MCF 10A (cell line): Measurements from ENCODE around the gene DBN1. TPM values are rescaled to one million over a fixed set of nuclear protein-coding genes. Genes with fewer than 3 reads are reported as not detected.
A peak's percentile ranks its signal among the peaks of the same experiment; 100 is the strongest.

Experiments
- BruUV-seq: library from RNA; stranded (reverse); fragments of 400-500 nt; replicated peaks from 2 replicates; lab custom pipeline; 2021; lab: Mats Ljungman, UMichigan
- CTCF ChIA-PET: fragments of 300-600 bp; sonication (Branson Sonifier 250); formaldehyde crosslinking; extraction: SDS; loops from one replicate; lab custom pipeline; 2021; ENCODE audit warnings: antibody characterized with exemption, inconsistent platforms; lab: Yijun Ruan, JAX
- POLR2A ChIA-PET: fragments of 300-600, 350-650 bp; sonication (Branson Sonifier 250); formaldehyde crosslinking; extraction: SDS; loops from one replicate; lab custom pipeline; 2020; ENCODE audit warnings: antibody characterized with exemption, inconsistent platforms; lab: Yijun Ruan, JAX
- DNase-seq: peaks from one replicate; pipeline ENCODE4 v3.0.0-alpha.2; 2018; ENCODE audit not compliant: unreplicated experiment
- H3K27ac Mint-ChIP-seq: one replicate; pipeline ENCODE4 v1.8.0; 2022; ENCODE audit warnings: mild to moderate bottlenecking, low read depth, mixed read lengths; ENCODE audit not compliant: unreplicated experiment
- H3K27me3 Mint-ChIP-seq: one replicate; pipeline ENCODE4 v1.8.0; 2022; ENCODE audit warnings: mixed read lengths; ENCODE audit not compliant: insufficient read depth, unreplicated experiment
- H3K36me3 Mint-ChIP-seq: one replicate; pipeline ENCODE4 v1.8.0; 2022; ENCODE audit warnings: mild to moderate bottlenecking, moderate library complexity, mixed read lengths; ENCODE audit not compliant: insufficient read depth, unreplicated experiment
- H3K4me1 Mint-ChIP-seq: one replicate; pipeline ENCODE4 v1.8.0; 2022; ENCODE audit warnings: mixed read lengths; ENCODE audit not compliant: insufficient read depth, unreplicated experiment
- H3K4me3 Mint-ChIP-seq: one replicate; pipeline ENCODE4 v1.8.0; 2022; ENCODE audit warnings: mild to moderate bottlenecking, moderate library complexity, mixed read lengths; ENCODE audit not compliant: unreplicated experiment
- H3K9me3 Mint-ChIP-seq: one replicate; pipeline ENCODE4 v1.8.0; 2022; ENCODE audit warnings: mixed read lengths; ENCODE audit not compliant: unreplicated experiment
- CTCF ChIP-seq: fragments of 200-600 bp; IDR thresholded peaks from one replicate; pipeline ENCODE4 v1.8.0; 2022; ENCODE audit warnings: antibody characterized with exemption, mild to moderate bottlenecking; ENCODE audit not compliant: unreplicated experiment
- intact Hi-C: fragments of 100-400 bp; cut with micrococcal nuclease; formaldehyde crosslinking; loops from 2 replicates; pipeline ENCODE4 v1.14.1; 2022
- total RNA-seq: library from RNA; stranded (reverse); gene quantifications from 2 replicates; pipeline ENCODE4 v1.2.3, GENCODE V29; 2022

The DBN1 gene
- total RNA-seq, 1 experiment from 2014 or later = 165 TPM

- TF ChIP-seq CTCF = no peak
- no peak overlapping the region for H3K27ac Mint-ChIP-seq
- ChIA-PET CTCF (interaction anchor here (0.7 to 0.9 kb wide), 2 partner anchors 19 to 20 kb away, joined by 3 to 7 read pairs; no protein-coding TSS in a partner anchor), POLR2A (interaction anchor here (1.0 to 1.3 kb wide), 3 partner anchors 17 to 86 kb away, joined by 3 read pairs; no protein-coding TSS in a partner anchor)
- intact Hi-C loops = no loop called here
- peaks cover 9% of the 10 kb centered on the region for H3K36me3 Mint-ChIP-seq
- no TSS peak for BruUV-seq
- H3K27me3 Mint-ChIP-seq = no peaks in the 10 kb centered on the region
- peaks cover 56% of the 10 kb centered on the region for H3K4me1 Mint-ChIP-seq
- H3K4me3 Mint-ChIP-seq = no peak overlapping the region
- DNase-seq = no peak
- H3K9me3 Mint-ChIP-seq = no peaks in the 10 kb centered on the region
Measured at GRCh38 chr5:177474846-177475562, 1.6 kb upstream of the DBN1 start.

GRCh38 chr5:177474002-177474476, 605 bp upstream of the DBN1 start:
- no peak for DNase-seq
- Mint-ChIP-seq H3K27me3 (no peaks in the 10 kb centered on the region), H3K36me3 (peaks cover 5% of the 10 kb centered on the region), H3K9me3 (no peaks in the 10 kb centered on the region), H3K4me3 (peak overlapping the region; percentile 74), H3K4me1 (peaks cover 55% of the 10 kb centered on the region), H3K27ac (no peak overlapping the region)
- no TSS peak for BruUV-seq
- intact Hi-C loops = no loop called here
- POLR2A ChIA-PET = no interaction called here
- no peak for TF ChIP-seq CTCF
- CTCF ChIA-PET = interaction anchor here (0.6 to 0.9 kb wide), 3 partner anchors 17 to 27 kb away, joined by 3 to 7 read pairs (median 5); no protein-coding TSS in a partner anchor

- no peak for DNase-seq
- Mint-ChIP-seq H3K4me3 (peak overlapping the region; percentile 74), H3K27ac (no peak overlapping the region), H3K27me3 (no peaks in the 10 kb centered on the region), H3K4me1 (peaks cover 50% of the 10 kb centered on the region), H3K36me3 (peaks cover 3% of the 10 kb centered on the region), H3K9me3 (no peaks in the 10 kb centered on the region)
- POLR2A ChIA-PET = interaction anchor here (0.7 to 2.8 kb wide), 5 partner anchors 10 to 30 kb away, joined by 3 to 14 read pairs (median 5); partner anchors contain the start of gene PDLIM7
- no peak for TF ChIP-seq CTCF
- no TSS peak for BruUV-seq
- CTCF ChIA-PET = interaction anchor here (0.5 to 5.9 kb wide), 15 partner anchors 16 to 1591 kb away, joined by 3 to 65 read pairs (median 4); partner anchors contain the start of genes F12 and PDLIM7
- intact Hi-C loops = no loop called here
Measured at GRCh38 chr5:177472460-177473442, 683 bp downstream of the DBN1 start.
